NCI-H146 treated with DMSO at 0.1 percent for 48 hours (cell line): ENCODE data around the gene BBIP1.

Source experiments
- DNase-seq: peaks from one replicate; lab custom pipeline; 2025; ENCODE audit not compliant: unreplicated experiment; lab: John Stamatoyannopoulos, UW

The BBIP1 gene

GRCh38 chr10:110863956-110864355 is 55.0 kb downstream of the BBIP1 start:
- DNase-seq: no peak

GRCh38 chr10:110863361-110863760 is 55.6 kb downstream of the BBIP1 start:
- no peak for DNase-seq

- DNase-seq: no peak
Measured at GRCh38 chr10:110862961-110863360, 56.0 kb downstream of the BBIP1 start.

- DNase-seq: no peak
Measured at GRCh38 chr10:110861930-110862649, 56.9 kb downstream of the BBIP1 start.

GRCh38 chr10:110861476-110861875 is 57.5 kb downstream of the BBIP1 start:
- DNase-seq: no peak

GRCh38 chr10:110860576-110861241 is 58.3 kb downstream of the BBIP1 start:
- no peak for DNase-seq

GRCh38 chr10:110859973-110860376 is 59.0 kb downstream of the BBIP1 start:
- no peak for DNase-seq

- DNase-seq: no peak
Measured at GRCh38 chr10:110859206-110859972, 59.6 kb downstream of the BBIP1 start.

- DNase-seq: no peak
Measured at GRCh38 chr10:110858297-110858934, 60.6 kb downstream of the BBIP1 start.

- DNase-seq: peak; percentile 82
Measured at GRCh38 chr10:110857265-110858171, 61.5 kb downstream of the BBIP1 start.

- DNase-seq: no peak
Measured at GRCh38 chr10:110853921-110854605, 64.9 kb downstream of the BBIP1 start.

- DNase-seq: no peak
Measured at GRCh38 chr10:110852947-110853346, 66.0 kb downstream of the BBIP1 start.

- no peak for DNase-seq
Measured at GRCh38 chr10:110852255-110852896, 66.6 kb downstream of the BBIP1 start.

- DNase-seq: no peak
Measured at GRCh38 chr10:110851020-110851612, 67.9 kb downstream of the BBIP1 start.

- DNase-seq: no peak
Measured at GRCh38 chr10:110850099-110850498, 68.9 kb downstream of the BBIP1 start.
